Measurements from ENCODE around the gene PHACTR1.
A peak's percentile ranks its signal among the peaks of the same experiment; 100 is the strongest.

Gene PHACTR1

GRCh38 chr6:13289789-13290318 lies 573.3 kb downstream of the PHACTR1 start:
- no peak for DNase-seq (ENCODE audit: low read depth)

DNA sequence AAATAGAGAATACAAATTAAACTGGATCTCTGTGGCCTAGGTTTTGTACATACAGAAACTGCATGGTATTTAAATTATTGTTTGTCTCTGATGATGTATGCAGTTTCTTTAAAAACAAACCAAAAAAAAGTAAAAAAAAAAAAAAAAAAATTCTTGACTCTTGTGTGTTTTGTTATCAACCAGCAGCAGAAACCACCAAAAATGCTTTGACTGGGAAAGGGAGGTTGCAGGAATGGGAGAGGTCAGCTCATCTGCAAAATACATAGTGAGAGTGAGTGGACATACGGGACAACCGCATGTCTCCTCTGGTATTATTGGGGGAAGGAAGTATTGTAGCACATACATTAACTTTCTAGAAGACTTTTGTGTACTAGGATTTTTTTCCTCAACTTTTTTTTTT lies 573.8 kb downstream of the PHACTR1 start:
- DNase-seq (ENCODE audit: low read depth), result no peak

- no peak for DNase-seq (ENCODE audit: low read depth)
Observed at GRCh38 chr6:13292774-13293173, 576.2 kb downstream of the PHACTR1 start.

GRCh38 chr6:13294499-13295069 lies 578.0 kb downstream of the PHACTR1 start:
- no peak for DNase-seq (ENCODE audit: low read depth)

DNA sequence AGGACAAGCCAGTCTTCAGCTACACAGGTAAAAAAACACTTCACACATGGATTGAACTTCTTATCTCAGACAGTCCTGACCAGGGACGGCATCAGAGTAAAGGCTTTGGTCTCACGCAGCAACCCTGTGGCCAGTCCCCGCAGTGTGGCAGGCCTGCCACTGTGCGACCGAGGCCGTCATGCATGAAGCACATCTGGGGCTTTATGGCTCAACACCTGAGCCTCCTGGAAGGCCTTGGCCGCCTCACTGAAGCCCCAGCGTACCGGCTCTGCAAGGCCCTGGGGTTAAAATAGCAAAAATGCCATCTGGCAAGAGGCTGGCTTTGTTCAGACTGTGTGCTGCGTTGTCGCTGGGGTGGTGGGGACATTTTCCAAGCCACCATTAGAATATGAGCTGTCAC lies 579.0 kb downstream of the PHACTR1 start:
- DNase-seq (ENCODE audit: low read depth), result no peak

DNA sequence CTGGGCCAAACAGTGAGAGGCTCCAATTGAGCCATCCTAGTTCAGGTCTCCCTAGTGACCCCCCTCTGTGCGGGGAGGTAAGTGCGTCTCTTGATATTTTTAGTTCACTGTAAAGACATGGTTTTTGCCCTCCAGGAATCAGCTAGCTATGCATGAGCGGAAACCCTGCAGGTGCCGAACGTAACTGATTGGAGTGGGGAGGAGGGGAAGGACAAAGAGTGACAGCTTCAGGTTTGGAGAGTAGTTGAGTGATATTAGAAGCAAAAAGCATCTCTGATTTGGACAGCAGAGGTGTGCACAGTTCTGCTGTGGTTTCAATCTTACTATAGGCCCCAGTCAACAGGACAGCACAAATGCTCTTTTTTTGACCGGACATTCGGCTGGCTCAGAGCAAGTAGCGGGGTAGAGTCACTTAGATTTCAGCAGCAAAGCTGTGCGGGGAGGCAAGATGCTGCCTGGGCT lies 580.0 kb downstream of the PHACTR1 start:
- DNase-seq (ENCODE audit: low read depth), result no peak

DNA sequence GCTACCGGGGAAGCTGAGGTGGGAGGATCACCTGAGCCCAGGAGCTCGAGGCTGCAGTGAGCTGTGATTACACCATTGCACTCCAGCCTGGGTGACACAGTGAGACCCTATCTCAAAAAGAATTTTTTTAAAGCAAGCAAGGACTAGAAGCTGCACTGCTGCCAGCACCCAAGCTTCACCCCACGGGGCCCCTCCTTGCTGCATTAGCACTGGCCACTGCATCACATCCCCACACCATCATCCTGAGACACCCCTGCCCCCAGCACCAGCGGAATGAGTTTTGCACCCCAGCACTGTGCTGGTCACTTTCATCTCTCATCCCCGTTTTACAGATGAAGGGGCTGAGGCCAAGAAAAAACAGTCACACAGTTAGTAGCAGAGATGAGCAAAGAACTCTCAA lies 580.8 kb downstream of the PHACTR1 start:
- DNase-seq (ENCODE audit: low read depth), result no peak

GRCh38 chr6:13298446-13298845 lies 581.9 kb downstream of the PHACTR1 start:
- no peak for DNase-seq (ENCODE audit: low read depth)

DNA sequence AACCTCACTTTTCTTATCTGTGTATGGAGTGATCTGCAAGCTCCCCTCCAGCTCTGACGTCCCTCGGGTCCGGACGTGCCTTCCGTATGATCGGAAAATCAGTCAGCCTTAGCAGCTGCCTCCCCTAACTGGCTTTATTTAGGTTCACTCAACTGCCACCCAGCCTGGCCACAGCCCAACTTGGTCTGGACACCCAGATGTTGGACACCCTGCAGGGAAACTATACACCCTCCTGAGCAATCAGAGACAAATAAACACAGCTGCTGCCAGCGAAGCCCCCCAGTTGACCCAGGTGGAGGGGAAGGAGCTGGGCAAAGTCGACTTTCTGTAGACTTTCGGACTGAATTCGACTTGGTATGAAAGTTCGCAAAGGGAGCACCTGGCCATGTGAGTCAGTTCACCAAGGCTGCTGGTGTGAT lies 582.8 kb downstream of the PHACTR1 start:
- no peak for DNase-seq (ENCODE audit: low read depth)

DNA sequence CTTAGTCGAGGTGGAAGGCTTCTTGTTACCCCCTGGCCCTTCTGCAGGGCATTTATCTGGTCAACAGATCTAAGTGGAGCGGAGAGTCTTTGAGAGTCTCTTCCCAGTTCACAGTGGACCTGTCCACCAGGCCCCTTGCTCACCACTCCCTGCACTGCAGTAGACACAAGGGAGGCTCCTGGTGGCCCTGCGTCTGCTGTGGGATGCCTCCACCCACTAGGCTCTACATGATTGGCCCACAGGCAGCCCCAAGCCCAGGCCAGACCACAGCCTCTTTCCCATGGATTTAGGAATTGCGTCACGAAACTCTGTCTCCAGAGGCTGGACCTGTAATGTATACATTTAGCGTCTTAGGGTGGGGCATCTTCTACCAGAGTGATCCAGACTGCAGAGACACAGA lies 583.4 kb downstream of the PHACTR1 start:
- no peak for DNase-seq (ENCODE audit: low read depth)

DNA sequence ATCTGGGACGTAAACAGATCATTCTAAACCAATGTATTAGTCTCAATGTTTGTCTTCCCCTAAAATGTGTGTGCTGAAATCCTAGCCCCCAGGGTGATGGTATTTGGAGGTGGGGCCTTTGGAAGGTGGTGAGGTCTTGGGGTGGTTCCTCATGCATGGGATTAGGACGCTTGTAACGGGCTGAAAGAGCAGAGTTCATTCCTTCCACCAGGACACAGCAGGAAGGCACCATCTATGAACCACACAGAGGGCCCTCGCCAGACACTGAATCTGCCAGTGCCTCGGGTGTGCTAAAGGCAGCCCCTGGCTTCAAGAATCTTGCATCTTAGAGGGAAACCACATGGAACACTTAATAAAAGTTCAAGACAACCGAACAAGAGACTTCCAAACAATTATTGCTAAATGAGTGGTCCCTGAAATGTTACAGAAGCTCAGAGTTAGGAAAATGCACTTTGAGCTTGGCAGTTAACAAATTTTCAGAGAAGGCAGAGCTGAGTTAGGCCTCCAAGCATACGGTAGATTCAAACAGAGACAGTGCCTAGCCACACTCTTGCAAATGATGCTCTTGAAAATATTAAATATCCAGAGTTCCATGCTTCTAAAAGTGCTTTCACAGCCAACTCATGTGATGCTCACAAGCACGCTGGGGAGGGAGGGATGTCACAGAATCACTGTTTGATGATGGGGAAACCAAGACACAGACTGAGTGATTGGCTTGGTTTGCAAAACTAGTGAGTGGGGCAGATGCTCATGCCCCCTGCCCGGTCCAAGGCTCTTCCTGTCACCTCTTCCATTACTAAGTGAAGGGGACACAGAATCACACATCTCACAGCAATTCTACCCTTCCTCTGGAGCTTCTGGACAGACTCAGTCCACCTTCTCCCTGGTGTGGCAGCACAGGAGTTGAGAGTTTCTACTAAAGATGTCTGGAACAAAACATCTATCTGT lies 584.4 kb downstream of the PHACTR1 start:
- no peak for DNase-seq (ENCODE audit: low read depth)

DNA sequence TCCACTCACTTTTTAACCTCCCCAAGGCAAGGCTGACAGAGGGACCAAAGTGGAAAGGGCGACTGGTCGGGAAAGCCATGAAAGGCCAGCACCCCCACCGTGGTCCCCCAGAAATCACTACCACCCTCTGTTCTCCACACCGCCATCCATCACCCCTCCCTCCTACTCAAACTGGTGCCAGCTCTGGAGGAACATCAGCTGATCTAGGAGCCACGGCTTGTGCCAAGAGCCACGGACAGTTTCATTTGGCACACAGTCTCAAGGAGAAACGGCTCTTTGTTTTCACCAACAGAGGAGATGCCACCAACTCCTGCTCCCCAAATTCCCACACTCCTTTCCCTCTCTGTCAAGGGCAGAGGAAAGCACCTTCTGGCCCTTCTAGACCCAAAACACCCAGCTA lies 585.7 kb downstream of the PHACTR1 start:
- DNase-seq (ENCODE audit: low read depth), result no peak

- peak; percentile 9 for DNase-seq (ENCODE audit: low read depth)
Observed at GRCh38 chr6:13302751-13303667, 586.4 kb downstream of the PHACTR1 start.

GRCh38 chr6:13303668-13304017 lies 587.1 kb downstream of the PHACTR1 start:
- no peak for DNase-seq (ENCODE audit: low read depth)

- DNase-seq (ENCODE audit: low read depth), result no peak
Observed at GRCh38 chr6:13304101-13304500, 587.5 kb downstream of the PHACTR1 start.

GRCh38 chr6:13304580-13305260 lies 588.2 kb downstream of the PHACTR1 start:
- DNase-seq (ENCODE audit: low read depth), result no peak

DNA sequence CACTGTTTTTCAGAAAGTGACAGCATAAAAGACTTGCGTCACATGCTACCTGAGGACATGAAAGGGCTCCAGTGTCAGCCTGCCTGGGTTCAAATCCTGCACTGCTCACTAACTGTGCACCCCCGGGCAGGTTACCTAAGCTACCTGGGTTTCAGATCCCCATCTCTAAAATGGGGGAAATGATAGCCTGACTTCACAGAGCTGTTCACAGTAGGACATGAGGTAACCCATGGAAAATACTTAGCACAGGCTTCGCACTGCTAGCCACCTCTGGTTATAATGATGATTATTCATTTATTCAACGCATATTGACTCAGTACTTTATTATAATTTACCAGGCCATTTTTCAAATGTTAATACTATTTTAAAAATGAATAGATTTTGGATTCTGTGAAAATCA lies 588.7 kb downstream of the PHACTR1 start:
- no peak for DNase-seq (ENCODE audit: low read depth)

GRCh38 chr6:13305791-13306190 lies 589.2 kb downstream of the PHACTR1 start:
- no peak for DNase-seq (ENCODE audit: low read depth)

- no peak for DNase-seq (ENCODE audit: low read depth)
Observed at GRCh38 chr6:13307508-13307995, 591.0 kb downstream of the PHACTR1 start.

- DNase-seq (ENCODE audit: low read depth), result no peak
Observed at GRCh38 chr6:13308332-13308731, 591.8 kb downstream of the PHACTR1 start.

GRCh38 chr6:13311155-13311554 lies 594.6 kb downstream of the PHACTR1 start:
- no peak for DNase-seq (ENCODE audit: low read depth)
